SU-DHL-6 (cell line): ENCODE measurements around the gene ENPP5.

Source experiments
- EZH2phosphoT487 ChIP-seq: fragments of 200-600 bp; sonication (generic), shearing (Covaris generic); conservative IDR thresholded peaks from 2 replicates; pipeline ENCODE4 v1.6.1; 2018; ENCODE audit warnings: mild to moderate bottlenecking, antibody characterized with exemption, low read length, moderate library complexity, mixed read lengths
- TF ChIP-seq, protein P1 (sequence below): fragments of 200-600 bp; sonication (generic); IDR thresholded peaks from one replicate; pipeline ENCODE4 v1.5.1; 2017; ENCODE audit warnings: antibody characterized with exemption, mild to moderate bottlenecking, low read length, moderate library complexity; ENCODE audit not compliant: insufficient read depth, poor library complexity, severe bottlenecking

DNA sequence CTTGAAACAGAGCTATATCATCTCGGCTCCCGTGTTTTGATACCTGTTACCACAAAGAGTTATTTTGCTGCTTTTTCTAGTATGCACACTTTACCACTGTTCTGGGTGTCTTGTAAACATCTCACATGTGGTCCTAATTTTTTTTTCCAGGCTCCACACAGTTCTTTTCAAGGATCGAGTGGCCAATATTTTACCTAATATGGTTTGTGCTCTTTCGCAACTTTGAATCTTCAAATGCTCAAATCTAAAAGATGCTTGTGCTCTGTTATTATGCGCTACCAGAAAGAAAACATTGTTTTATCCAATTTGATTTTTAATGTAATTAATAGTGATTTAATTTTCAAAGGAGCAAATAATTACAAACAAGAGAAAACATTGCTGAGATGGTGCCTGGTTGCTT is 10.7 kb downstream of the ENPP5 start:
- TF ChIP-seq, protein P1, sequence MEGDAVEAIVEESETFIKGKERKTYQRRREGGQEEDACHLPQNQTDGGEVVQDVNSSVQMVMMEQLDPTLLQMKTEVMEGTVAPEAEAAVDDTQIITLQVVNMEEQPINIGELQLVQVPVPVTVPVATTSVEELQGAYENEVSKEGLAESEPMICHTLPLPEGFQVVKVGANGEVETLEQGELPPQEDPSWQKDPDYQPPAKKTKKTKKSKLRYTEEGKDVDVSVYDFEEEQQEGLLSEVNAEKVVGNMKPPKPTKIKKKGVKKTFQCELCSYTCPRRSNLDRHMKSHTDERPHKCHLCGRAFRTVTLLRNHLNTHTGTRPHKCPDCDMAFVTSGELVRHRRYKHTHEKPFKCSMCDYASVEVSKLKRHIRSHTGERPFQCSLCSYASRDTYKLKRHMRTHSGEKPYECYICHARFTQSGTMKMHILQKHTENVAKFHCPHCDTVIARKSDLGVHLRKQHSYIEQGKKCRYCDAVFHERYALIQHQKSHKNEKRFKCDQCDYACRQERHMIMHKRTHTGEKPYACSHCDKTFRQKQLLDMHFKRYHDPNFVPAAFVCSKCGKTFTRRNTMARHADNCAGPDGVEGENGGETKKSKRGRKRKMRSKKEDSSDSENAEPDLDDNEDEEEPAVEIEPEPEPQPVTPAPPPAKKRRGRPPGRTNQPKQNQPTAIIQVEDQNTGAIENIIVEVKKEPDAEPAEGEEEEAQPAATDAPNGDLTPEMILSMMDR, result no peak
- TF ChIP-seq EZH2phosphoT487, result no peak
